SK-N-SH treated with all-trans-retinoic acid at 6 μM for 48 hours (cell line): ENCODE measurements around the gene EPRS1.

ENCODE experiments used
- ARNTL ChIP-seq: fragments of 450-650 bp; formaldehyde crosslinking; IDR thresholded peaks from 2 replicates; pipeline ENCODE4 v1.5.0; 2020; ENCODE audit warnings: low read depth, mild to moderate bottlenecking, moderate library complexity, borderline replicate concordance
- BACH2 ChIP-seq: fragments of 250-450 bp; sonication (Bioruptor Pico); IDR thresholded peaks from 2 replicates; pipeline ENCODE4 v1.9.0; 2021; ENCODE audit warnings: mild to moderate bottlenecking, borderline replicate concordance
- CREB5 ChIP-seq: fragments of 250-450 bp; sonication (Bioruptor Pico); IDR thresholded peaks from 2 replicates; pipeline ENCODE4 v1.5.1; 2020; ENCODE audit warnings: low read depth, mild to moderate bottlenecking, moderate library complexity
- ESRRG ChIP-seq: fragments of 250-450 bp; sonication (Bioruptor Pico); IDR thresholded peaks from 2 replicates; pipeline ENCODE4 v1.6.1; 2021; ENCODE audit warnings: mild to moderate bottlenecking
- GLIS3 ChIP-seq: fragments of 250-450 bp; sonication (Bioruptor Pico); IDR thresholded peaks from 2 replicates; pipeline ENCODE4 v1.5.0; 2020; ENCODE audit warnings: mild to moderate bottlenecking, moderate library complexity
- RARB ChIP-seq: fragments of 250-450 bp; sonication (Bioruptor Pico); IDR thresholded peaks from 2 replicates; pipeline ENCODE4 v1.8.0; 2021; ENCODE audit warnings: mild to moderate bottlenecking, moderate library complexity
- TCF4 ChIP-seq: fragments of 250-450 bp; sonication (Bioruptor Pico); IDR thresholded peaks from 2 replicates; pipeline ENCODE4 v1.8.0; 2021; ENCODE audit warnings: mild to moderate bottlenecking, moderate library complexity, borderline replicate concordance
- TOX ChIP-seq: fragments of 250-450 bp; sonication (Bioruptor Pico); IDR thresholded peaks from 2 replicates; pipeline ENCODE4 v1.8.0; 2021; ENCODE audit warnings: mild to moderate bottlenecking, moderate library complexity, borderline replicate concordance
- ZFP3 ChIP-seq: fragments of 250-450 bp; sonication (Bioruptor Pico); IDR thresholded peaks from 2 replicates; pipeline ENCODE4 v1.5.0; 2020; ENCODE audit warnings: mild to moderate bottlenecking, moderate library complexity
- ZFP30 ChIP-seq: fragments of 450-650 bp; formaldehyde crosslinking; IDR thresholded peaks from 2 replicates; pipeline ENCODE4 v1.5.0; 2022; ENCODE audit warnings: mild to moderate bottlenecking, moderate library complexity
- ZNF565 ChIP-seq: fragments of 450-650 bp; formaldehyde crosslinking; conservative IDR thresholded peaks from 2 replicates; pipeline ENCODE4 v1.5.0; 2020; ENCODE audit warnings: low read depth, mild to moderate bottlenecking, moderate library complexity
- TF ChIP-seq, protein P1 (sequence below): fragments of 250-450 bp; sonication (Bioruptor Pico); IDR thresholded peaks from 2 replicates; pipeline ENCODE4 v1.8.0; 2020; ENCODE audit warnings: mild to moderate bottlenecking, moderate library complexity, borderline replicate concordance
- TF ChIP-seq, protein P2 (sequence below): fragments of 250-450 bp; sonication (Bioruptor Pico); IDR thresholded peaks from 2 replicates; pipeline ENCODE4 v1.5.0; 2020; ENCODE audit warnings: mild to moderate bottlenecking, moderate library complexity

DNA sequence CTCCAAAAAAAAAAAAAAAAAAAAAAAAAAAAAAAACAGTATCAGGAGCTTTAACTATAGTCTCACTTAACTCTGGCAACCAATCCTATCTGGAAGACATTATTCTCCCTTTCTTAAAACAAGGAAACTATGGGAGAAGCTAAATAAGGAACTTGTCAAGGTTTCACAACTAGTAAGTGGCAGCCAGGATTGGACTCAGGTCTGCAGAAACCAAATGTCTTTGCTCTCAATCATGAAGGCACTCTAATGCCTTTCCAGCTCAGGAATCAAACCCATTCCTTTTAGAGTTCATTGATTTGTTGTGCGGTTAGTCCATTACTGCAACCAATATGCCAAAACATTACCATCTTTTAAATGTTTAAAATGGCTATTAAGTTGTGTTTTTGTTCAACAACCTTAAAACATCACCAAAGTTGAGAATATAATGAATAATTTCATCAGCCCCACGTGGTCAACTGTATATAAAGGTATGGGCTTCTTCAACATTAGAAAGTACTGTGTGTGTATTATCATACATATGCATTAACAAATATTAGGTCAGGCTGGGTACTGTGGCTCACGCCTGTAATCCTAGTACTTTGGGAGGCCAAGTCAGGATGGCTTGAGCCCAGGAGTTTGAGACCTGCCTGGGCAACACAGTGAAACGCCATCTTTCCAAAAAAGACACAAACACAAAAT, 1.5 kb downstream of the EPRS1 start:
- TF ChIP-seq GLIS3 (CRISPR knock-in tag) (no peak), TOX (no peak), TCF4 (CRISPR knock-in tag) (no peak), ARNTL (no peak), ZFP3 (CRISPR knock-in tag) (no peak), RARB (CRISPR knock-in tag) (no peak), CREB5 (no peak), ZFP30 (CRISPR knock-in tag) (no peak), ESRRG (CRISPR knock-in tag) (no peak), ZNF565 (CRISPR knock-in tag) (no peak), BACH2 (CRISPR knock-in tag) (no peak)
- TF ChIP-seq, protein P1, sequence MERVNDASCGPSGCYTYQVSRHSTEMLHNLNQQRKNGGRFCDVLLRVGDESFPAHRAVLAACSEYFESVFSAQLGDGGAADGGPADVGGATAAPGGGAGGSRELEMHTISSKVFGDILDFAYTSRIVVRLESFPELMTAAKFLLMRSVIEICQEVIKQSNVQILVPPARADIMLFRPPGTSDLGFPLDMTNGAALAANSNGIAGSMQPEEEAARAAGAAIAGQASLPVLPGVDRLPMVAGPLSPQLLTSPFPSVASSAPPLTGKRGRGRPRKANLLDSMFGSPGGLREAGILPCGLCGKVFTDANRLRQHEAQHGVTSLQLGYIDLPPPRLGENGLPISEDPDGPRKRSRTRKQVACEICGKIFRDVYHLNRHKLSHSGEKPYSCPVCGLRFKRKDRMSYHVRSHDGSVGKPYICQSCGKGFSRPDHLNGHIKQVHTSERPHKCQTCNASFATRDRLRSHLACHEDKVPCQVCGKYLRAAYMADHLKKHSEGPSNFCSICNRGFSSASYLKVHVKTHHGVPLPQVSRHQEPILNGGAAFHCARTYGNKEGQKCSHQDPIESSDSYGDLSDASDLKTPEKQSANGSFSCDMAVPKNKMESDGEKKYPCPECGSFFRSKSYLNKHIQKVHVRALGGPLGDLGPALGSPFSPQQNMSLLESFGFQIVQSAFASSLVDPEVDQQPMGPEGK (CRISPR knock-in tag): no peak
- TF ChIP-seq, protein P2, sequence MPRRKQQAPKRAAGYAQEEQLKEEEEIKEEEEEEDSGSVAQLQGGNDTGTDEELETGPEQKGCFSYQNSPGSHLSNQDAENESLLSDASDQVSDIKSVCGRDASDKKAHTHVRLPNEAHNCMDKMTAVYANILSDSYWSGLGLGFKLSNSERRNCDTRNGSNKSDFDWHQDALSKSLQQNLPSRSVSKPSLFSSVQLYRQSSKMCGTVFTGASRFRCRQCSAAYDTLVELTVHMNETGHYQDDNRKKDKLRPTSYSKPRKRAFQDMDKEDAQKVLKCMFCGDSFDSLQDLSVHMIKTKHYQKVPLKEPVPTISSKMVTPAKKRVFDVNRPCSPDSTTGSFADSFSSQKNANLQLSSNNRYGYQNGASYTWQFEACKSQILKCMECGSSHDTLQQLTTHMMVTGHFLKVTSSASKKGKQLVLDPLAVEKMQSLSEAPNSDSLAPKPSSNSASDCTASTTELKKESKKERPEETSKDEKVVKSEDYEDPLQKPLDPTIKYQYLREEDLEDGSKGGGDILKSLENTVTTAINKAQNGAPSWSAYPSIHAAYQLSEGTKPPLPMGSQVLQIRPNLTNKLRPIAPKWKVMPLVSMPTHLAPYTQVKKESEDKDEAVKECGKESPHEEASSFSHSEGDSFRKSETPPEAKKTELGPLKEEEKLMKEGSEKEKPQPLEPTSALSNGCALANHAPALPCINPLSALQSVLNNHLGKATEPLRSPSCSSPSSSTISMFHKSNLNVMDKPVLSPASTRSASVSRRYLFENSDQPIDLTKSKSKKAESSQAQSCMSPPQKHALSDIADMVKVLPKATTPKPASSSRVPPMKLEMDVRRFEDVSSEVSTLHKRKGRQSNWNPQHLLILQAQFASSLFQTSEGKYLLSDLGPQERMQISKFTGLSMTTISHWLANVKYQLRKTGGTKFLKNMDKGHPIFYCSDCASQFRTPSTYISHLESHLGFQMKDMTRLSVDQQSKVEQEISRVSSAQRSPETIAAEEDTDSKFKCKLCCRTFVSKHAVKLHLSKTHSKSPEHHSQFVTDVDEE: no peak
